22Rv1 (cell line): ENCODE measurements around the gene SMG7.
"Not testable (repeated sequence)": the region's sequence is repeated elsewhere in the genome, so short reads cannot be mapped to it uniquely, and the experiment has no call there.

Experiments
- CTCF ChIP-seq: fragments of 450-650 bp; IDR thresholded peaks from 2 replicates; pipeline ENCODE4 v1.5.1; 2017; ENCODE audit warnings: mild to moderate bottlenecking
- ZFX ChIP-seq: fragments of 450-650 bp; IDR thresholded peaks from 2 replicates; pipeline ENCODE4 v1.6.1; 2017; ENCODE audit warnings: antibody characterized with exemption, borderline replicate concordance

- TF ChIP-seq CTCF, ZFX: not testable (repeated sequence)
Measured at GRCh38 chr1:183427591-183427990, 44.7 kb upstream of the SMG7 start.
